ENCODE measurements around the gene PATJ.

The PATJ gene

DNA sequence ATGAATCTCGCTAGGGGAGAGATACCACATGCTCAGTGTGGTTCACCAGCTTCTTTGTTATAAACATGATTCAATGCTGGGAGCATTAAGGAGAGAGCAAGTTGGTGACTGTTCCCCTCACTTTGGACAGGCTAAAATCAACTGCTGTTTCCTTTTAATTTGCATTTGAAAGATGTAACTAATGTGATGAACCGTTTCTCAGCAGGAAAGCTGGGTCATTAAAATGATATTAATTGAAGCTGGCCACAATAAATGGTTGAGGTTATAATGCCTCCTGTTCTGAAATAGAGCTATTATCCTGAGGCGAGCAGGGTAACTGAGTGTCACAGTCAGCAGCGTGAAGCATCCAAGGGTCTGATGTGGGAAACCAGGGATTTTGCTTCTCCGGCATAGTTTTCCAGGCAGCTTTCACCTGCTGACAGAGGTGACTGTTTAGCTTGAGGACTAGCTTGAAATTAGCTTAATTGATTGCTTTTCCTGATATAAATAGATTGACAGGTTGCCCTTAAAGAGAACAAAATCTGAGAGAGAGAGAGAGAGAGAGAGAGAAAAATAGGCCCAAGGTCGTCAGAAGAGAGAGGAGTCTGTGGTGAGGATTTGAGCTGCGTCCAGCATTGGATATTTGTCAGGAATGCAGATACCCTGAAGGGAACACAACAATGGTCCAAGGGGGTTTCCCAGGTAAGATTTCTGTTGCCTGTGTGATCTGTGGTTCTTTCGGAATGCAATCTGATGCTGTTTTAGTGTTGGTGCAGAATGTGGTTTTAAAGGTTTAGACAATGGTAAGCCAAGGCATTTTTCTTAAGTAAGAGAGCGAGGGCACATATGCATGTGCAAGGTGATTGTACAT lies 209.7 kb downstream of the PATJ start:
- Histone ChIP-seq H3K27me3 (ENCODE audit: insufficient read depth, low read length, poor library complexity) (peaks cover 4% of the 10 kb centered on the region), H3K4me2 (ENCODE audit: insufficient read depth, low read length) (no peak overlapping the region), H3K27ac (ENCODE audit: low read length) (no peak overlapping the region), H3K36me3 (ENCODE audit: insufficient read depth, low read length) (no peaks in the 10 kb centered on the region), H3K79me2 (ENCODE audit: insufficient read depth, low read length) (no peaks in the 10 kb centered on the region), H3K4me1 (ENCODE audit: insufficient read depth, low read length) (no peaks in the 10 kb centered on the region), H3K9me3 (ENCODE audit: insufficient read depth, low read length, severe bottlenecking) (no peaks in the 10 kb centered on the region), H2AFZ (ENCODE audit: low read depth, low read length) (no peak overlapping the region), H3K9ac (ENCODE audit: low read depth, low read length) (no peak overlapping the region), H3K4me3 (ENCODE audit: low read depth in 1 of 2, low read length in 2 of 2) (no peak overlapping the region), H4K20me1 (ENCODE audit: insufficient read depth, low read length) (no peaks in the 10 kb centered on the region)
- DNase-seq (no peak), ATAC-seq (ENCODE audit: insufficient read depth, low read depth) (no peak)
- TF ChIP-seq, protein P1, sequence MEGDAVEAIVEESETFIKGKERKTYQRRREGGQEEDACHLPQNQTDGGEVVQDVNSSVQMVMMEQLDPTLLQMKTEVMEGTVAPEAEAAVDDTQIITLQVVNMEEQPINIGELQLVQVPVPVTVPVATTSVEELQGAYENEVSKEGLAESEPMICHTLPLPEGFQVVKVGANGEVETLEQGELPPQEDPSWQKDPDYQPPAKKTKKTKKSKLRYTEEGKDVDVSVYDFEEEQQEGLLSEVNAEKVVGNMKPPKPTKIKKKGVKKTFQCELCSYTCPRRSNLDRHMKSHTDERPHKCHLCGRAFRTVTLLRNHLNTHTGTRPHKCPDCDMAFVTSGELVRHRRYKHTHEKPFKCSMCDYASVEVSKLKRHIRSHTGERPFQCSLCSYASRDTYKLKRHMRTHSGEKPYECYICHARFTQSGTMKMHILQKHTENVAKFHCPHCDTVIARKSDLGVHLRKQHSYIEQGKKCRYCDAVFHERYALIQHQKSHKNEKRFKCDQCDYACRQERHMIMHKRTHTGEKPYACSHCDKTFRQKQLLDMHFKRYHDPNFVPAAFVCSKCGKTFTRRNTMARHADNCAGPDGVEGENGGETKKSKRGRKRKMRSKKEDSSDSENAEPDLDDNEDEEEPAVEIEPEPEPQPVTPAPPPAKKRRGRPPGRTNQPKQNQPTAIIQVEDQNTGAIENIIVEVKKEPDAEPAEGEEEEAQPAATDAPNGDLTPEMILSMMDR (IDR thresholded peaks at IDR 0.05; ENCODE audit: borderline replicate concordance, extremely low read depth, low read length, poor library complexity, severe bottlenecking) = no peak
- TF ChIP-seq EZH2 (IDR thresholded peaks at IDR 0.05; ENCODE audit: borderline replicate concordance, low read depth, low read length, severe bottlenecking) = no peak

DNA sequence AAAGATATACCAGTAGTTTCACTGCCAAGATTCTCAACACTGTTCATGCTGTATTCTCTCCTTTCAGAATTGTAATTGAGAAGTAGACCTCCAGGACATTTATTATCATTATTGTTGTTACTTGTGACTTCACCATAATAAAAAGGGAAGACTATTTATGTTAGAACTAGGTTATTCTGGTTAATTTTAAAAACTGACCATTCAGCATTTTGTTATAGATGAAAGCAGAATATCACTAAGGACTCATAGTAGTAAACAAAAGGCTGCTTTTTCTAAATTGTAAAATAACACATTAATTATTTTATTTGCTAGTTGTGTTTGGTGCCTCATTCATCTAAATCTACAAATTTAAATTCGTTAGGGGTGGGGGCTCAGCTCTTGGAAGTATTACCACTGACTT lies 210.4 kb downstream of the PATJ start:
- Histone ChIP-seq H3K27me3 (ENCODE audit: insufficient read depth, low read length, poor library complexity) (peaks cover 4% of the 10 kb centered on the region), H3K27ac (ENCODE audit: low read length) (no peak overlapping the region), H3K9me3 (ENCODE audit: insufficient read depth, low read length, severe bottlenecking) (no peaks in the 10 kb centered on the region), H3K9ac (ENCODE audit: low read depth, low read length) (no peak overlapping the region), H2AFZ (ENCODE audit: low read depth, low read length) (no peak overlapping the region), H3K36me3 (ENCODE audit: insufficient read depth, low read length) (no peaks in the 10 kb centered on the region), H3K4me2 (ENCODE audit: insufficient read depth, low read length) (no peak overlapping the region), H3K4me3 (ENCODE audit: low read depth in 1 of 2, low read length in 2 of 2) (no peak overlapping the region), H3K79me2 (ENCODE audit: insufficient read depth, low read length) (no peaks in the 10 kb centered on the region), H4K20me1 (ENCODE audit: insufficient read depth, low read length) (no peaks in the 10 kb centered on the region), H3K4me1 (ENCODE audit: insufficient read depth, low read length) (no peaks in the 10 kb centered on the region)
- ATAC-seq (ENCODE audit: insufficient read depth, low read depth) (no peak), DNase-seq (no peak)
- TF ChIP-seq, protein P1 (IDR thresholded peaks at IDR 0.05; ENCODE audit: borderline replicate concordance, extremely low read depth, low read length, poor library complexity, severe bottlenecking) = no peak
- TF ChIP-seq EZH2 (IDR thresholded peaks at IDR 0.05; ENCODE audit: borderline replicate concordance, low read depth, low read length, severe bottlenecking) = no peak

DNA sequence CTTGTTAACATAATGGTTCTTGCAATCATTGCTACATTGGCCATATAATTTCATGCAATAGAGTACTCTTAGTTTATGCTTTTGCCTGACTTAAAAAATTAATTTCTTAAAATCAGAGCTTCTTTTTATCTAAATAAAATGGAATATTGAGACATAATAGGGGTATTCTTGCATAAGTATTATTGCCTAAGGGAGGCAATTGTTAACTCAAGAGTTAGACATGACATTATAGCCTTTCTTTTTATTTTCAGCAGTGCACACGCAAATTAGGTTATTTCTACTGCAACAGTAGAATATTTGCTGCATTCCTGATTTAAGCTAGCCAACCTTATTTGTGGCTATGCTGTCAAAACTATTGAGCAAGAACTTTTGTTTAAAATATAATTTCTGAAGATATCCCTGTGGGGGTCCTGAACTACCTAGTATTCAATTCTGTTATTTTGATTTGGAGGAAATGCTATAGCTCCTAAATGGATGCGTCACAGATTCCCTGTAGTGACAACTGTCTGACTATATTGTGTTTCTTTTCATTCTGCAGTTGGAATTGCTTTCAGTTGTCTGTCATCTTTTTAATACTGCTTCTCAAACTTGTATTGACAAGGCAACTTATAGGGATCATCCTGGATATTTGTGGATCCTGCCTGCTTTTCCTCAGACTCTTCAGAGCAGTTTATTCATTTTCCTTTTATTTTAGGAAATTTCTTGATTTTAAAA lies 211.0 kb downstream of the PATJ start:
- Histone ChIP-seq H4K20me1 (ENCODE audit: insufficient read depth, low read length) (no peaks in the 10 kb centered on the region), H3K27ac (ENCODE audit: low read length) (no peak overlapping the region), H3K36me3 (ENCODE audit: insufficient read depth, low read length) (no peaks in the 10 kb centered on the region), H3K4me2 (ENCODE audit: insufficient read depth, low read length) (no peak overlapping the region), H3K27me3 (ENCODE audit: insufficient read depth, low read length, poor library complexity) (peaks cover 4% of the 10 kb centered on the region), H3K4me3 (ENCODE audit: low read depth in 1 of 2, low read length in 2 of 2) (no peak overlapping the region), H3K79me2 (ENCODE audit: insufficient read depth, low read length) (no peaks in the 10 kb centered on the region), H3K4me1 (ENCODE audit: insufficient read depth, low read length) (no peaks in the 10 kb centered on the region), H3K9me3 (ENCODE audit: insufficient read depth, low read length, severe bottlenecking) (no peaks in the 10 kb centered on the region), H3K9ac (ENCODE audit: low read depth, low read length) (no peak overlapping the region), H2AFZ (ENCODE audit: low read depth, low read length) (no peak overlapping the region)
- TF ChIP-seq, protein P1 (IDR thresholded peaks at IDR 0.05; ENCODE audit: borderline replicate concordance, extremely low read depth, low read length, poor library complexity, severe bottlenecking) = no peak
- TF ChIP-seq EZH2 (IDR thresholded peaks at IDR 0.05; ENCODE audit: borderline replicate concordance, low read depth, low read length, severe bottlenecking) = no peak
- ATAC-seq (ENCODE audit: insufficient read depth, low read depth) (no peak), DNase-seq (no peak)

Data from DND-41 (cell line).